SKM-1 (cell line): ENCODE data around the gene GRM8.
A peak's percentile ranks its signal among the peaks of the same experiment; 100 is the strongest.

Source experiments
- DNase-seq: peaks from one replicate; lab custom pipeline; 2025; ENCODE audit not compliant: unreplicated experiment; lab: John Stamatoyannopoulos, UW

GRM8 gene

GRCh38 chr7:126820925-126821324, 431.8 kb downstream of the GRM8 start:
- no peak for DNase-seq

GRCh38 chr7:126819197-126819484, 433.6 kb downstream of the GRM8 start:
- no peak for DNase-seq

GRCh38 chr7:126818393-126819196, 434.1 kb downstream of the GRM8 start:
- DNase-seq: no peak

GRCh38 chr7:126809188-126809587, 443.6 kb downstream of the GRM8 start:
- no peak for DNase-seq

- no peak for DNase-seq
These were observed 446.1 kb downstream of the GRM8 start for GRCh38 chr7:126806614-126807013.

GRCh38 chr7:126805351-126805750, 447.4 kb downstream of the GRM8 start:
- no peak for DNase-seq

- no peak for DNase-seq
These were observed 448.1 kb downstream of the GRM8 start for GRCh38 chr7:126804604-126805003.

- no peak for DNase-seq
These were observed 448.8 kb downstream of the GRM8 start for GRCh38 chr7:126803990-126804389.

- DNase-seq: peak; percentile 70
These were observed 449.6 kb downstream of the GRM8 start for GRCh38 chr7:126803060-126803665.

- DNase-seq: no peak
These were observed 451.0 kb downstream of the GRM8 start for GRCh38 chr7:126801733-126802132.

GRCh38 chr7:126799541-126799940, 453.2 kb downstream of the GRM8 start:
- DNase-seq: no peak

- no peak for DNase-seq
These were observed 460.2 kb downstream of the GRM8 start for GRCh38 chr7:126792521-126792920.

- no peak for DNase-seq
These were observed 461.4 kb downstream of the GRM8 start for GRCh38 chr7:126791306-126791705.

- no peak for DNase-seq
These were observed 462.0 kb downstream of the GRM8 start for GRCh38 chr7:126790763-126791162.

GRCh38 chr7:126783613-126784012, 469.1 kb downstream of the GRM8 start:
- no peak for DNase-seq

- DNase-seq: no peak
These were observed 471.7 kb downstream of the GRM8 start for GRCh38 chr7:126780993-126781392.

- DNase-seq: no peak
These were observed 474.6 kb downstream of the GRM8 start for GRCh38 chr7:126778101-126778500.

GRCh38 chr7:126776498-126776897, 476.2 kb downstream of the GRM8 start:
- DNase-seq: no peak

- no peak for DNase-seq
These were observed 478.7 kb downstream of the GRM8 start for GRCh38 chr7:126774077-126774476.

GRCh38 chr7:126768836-126769235, 483.9 kb downstream of the GRM8 start:
- no peak for DNase-seq

- DNase-seq: no peak
These were observed 491.7 kb downstream of the GRM8 start for GRCh38 chr7:126760914-126761577.

- DNase-seq: no peak
These were observed 497.4 kb downstream of the GRM8 start for GRCh38 chr7:126755381-126755780.
